ENCODE measurements around the gene MTUS2.

Gene MTUS2

GRCh38 chr13:29103065-29103800 is 283.1 kb downstream of the MTUS2 start:
- Histone ChIP-seq H3K4me3 (ENCODE audit: low read length) (no peak overlapping the region), H3K27me3 (ENCODE audit: control insufficient read depth, insufficient read depth, low read length) (no peaks in the 10 kb centered on the region), H3K4me1 (ENCODE audit: control insufficient read depth, insufficient read depth, low read length) (no peaks in the 10 kb centered on the region), H3K9me3 (ENCODE audit: control insufficient read depth, low read length) (no peaks in the 10 kb centered on the region), H3K36me3 (ENCODE audit: control insufficient read depth, insufficient read depth, low read length) (no peaks in the 10 kb centered on the region), H3K9ac (ENCODE audit: low read length) (no peak overlapping the region)

- Histone ChIP-seq H3K9me3 (ENCODE audit: control insufficient read depth, low read length) (no peaks in the 10 kb centered on the region), H3K9ac (ENCODE audit: low read length) (no peak overlapping the region), H3K4me1 (ENCODE audit: control insufficient read depth, insufficient read depth, low read length) (no peaks in the 10 kb centered on the region), H3K36me3 (ENCODE audit: control insufficient read depth, insufficient read depth, low read length) (no peaks in the 10 kb centered on the region), H3K27me3 (ENCODE audit: control insufficient read depth, insufficient read depth, low read length) (no peaks in the 10 kb centered on the region), H3K4me3 (ENCODE audit: low read length) (no peak overlapping the region)
These were observed 284.3 kb downstream of the MTUS2 start for GRCh38 chr13:29104461-29104860.

GRCh38 chr13:29105779-29106178 is 285.6 kb downstream of the MTUS2 start:
- Histone ChIP-seq H3K27me3 (ENCODE audit: control insufficient read depth, insufficient read depth, low read length) (no peaks in the 10 kb centered on the region), H3K4me1 (ENCODE audit: control insufficient read depth, insufficient read depth, low read length) (no peaks in the 10 kb centered on the region), H3K4me3 (ENCODE audit: low read length) (no peak overlapping the region), H3K9me3 (ENCODE audit: control insufficient read depth, low read length) (no peaks in the 10 kb centered on the region), H3K36me3 (ENCODE audit: control insufficient read depth, insufficient read depth, low read length) (no peaks in the 10 kb centered on the region), H3K9ac (ENCODE audit: low read length) (no peak overlapping the region)

GRCh38 chr13:29106651-29107050 is 286.5 kb downstream of the MTUS2 start:
- Histone ChIP-seq H3K9ac (ENCODE audit: low read length) (no peak overlapping the region), H3K27me3 (ENCODE audit: control insufficient read depth, insufficient read depth, low read length) (no peaks in the 10 kb centered on the region), H3K36me3 (ENCODE audit: control insufficient read depth, insufficient read depth, low read length) (no peaks in the 10 kb centered on the region), H3K4me3 (ENCODE audit: low read length) (no peak overlapping the region), H3K9me3 (ENCODE audit: control insufficient read depth, low read length) (no peaks in the 10 kb centered on the region), H3K4me1 (ENCODE audit: control insufficient read depth, insufficient read depth, low read length) (no peaks in the 10 kb centered on the region)

GRCh38 chr13:29108068-29108786 is 288.1 kb downstream of the MTUS2 start:
- Histone ChIP-seq H3K36me3 (ENCODE audit: control insufficient read depth, insufficient read depth, low read length) (no peaks in the 10 kb centered on the region), H3K4me3 (ENCODE audit: low read length) (no peak overlapping the region)

GRCh38 chr13:29109987-29110386 is 289.8 kb downstream of the MTUS2 start:
- Histone ChIP-seq H3K27me3 (ENCODE audit: control insufficient read depth, insufficient read depth, low read length) (no peaks in the 10 kb centered on the region), H3K9ac (ENCODE audit: low read length) (no peak overlapping the region), H3K4me1 (ENCODE audit: control insufficient read depth, insufficient read depth, low read length) (no peaks in the 10 kb centered on the region), H3K4me3 (ENCODE audit: low read length) (no peak overlapping the region), H3K36me3 (ENCODE audit: control insufficient read depth, insufficient read depth, low read length) (no peaks in the 10 kb centered on the region), H3K9me3 (ENCODE audit: control insufficient read depth, low read length) (no peaks in the 10 kb centered on the region)

More at GRCh38 chr13:29108068-29108786, 288.1 kb downstream of the MTUS2 start:
- Histone ChIP-seq H3K4me1 (ENCODE audit: control insufficient read depth, insufficient read depth, low read length) (no peaks in the 10 kb centered on the region), H3K27me3 (ENCODE audit: control insufficient read depth, insufficient read depth, low read length) (no peaks in the 10 kb centered on the region), H3K9me3 (ENCODE audit: control insufficient read depth, low read length) (no peaks in the 10 kb centered on the region), H3K9ac (ENCODE audit: low read length) (no peak overlapping the region)

- H3K4me1 ChIP-seq (ENCODE audit: control insufficient read depth, insufficient read depth, low read length): no peaks in the 10 kb centered on the region
- H3K36me3 ChIP-seq (ENCODE audit: control insufficient read depth, insufficient read depth, low read length): no peaks in the 10 kb centered on the region
- H3K27me3 ChIP-seq (ENCODE audit: control insufficient read depth, insufficient read depth, low read length): no peaks in the 10 kb centered on the region
- H3K9ac ChIP-seq (ENCODE audit: low read length): no peak overlapping the region
- no peak overlapping the region for H3K4me3 ChIP-seq (ENCODE audit: low read length)
- no peaks in the 10 kb centered on the region for H3K9me3 ChIP-seq (ENCODE audit: control insufficient read depth, low read length)
These were observed 291.3 kb downstream of the MTUS2 start for GRCh38 chr13:29111446-29111845.

- Histone ChIP-seq H3K4me3 (ENCODE audit: low read length) (no peak overlapping the region), H3K9ac (ENCODE audit: low read length) (no peak overlapping the region), H3K9me3 (ENCODE audit: control insufficient read depth, low read length) (no peaks in the 10 kb centered on the region)
These were observed 295.7 kb downstream of the MTUS2 start for GRCh38 chr13:29115842-29116241.

GRCh38 chr13:29117663-29118062 is 297.5 kb downstream of the MTUS2 start:
- no peaks in the 10 kb centered on the region for H3K9me3 ChIP-seq (ENCODE audit: control insufficient read depth, low read length)
- no peaks in the 10 kb centered on the region for H3K27me3 ChIP-seq (ENCODE audit: control insufficient read depth, insufficient read depth, low read length)
- H3K36me3 ChIP-seq (ENCODE audit: control insufficient read depth, insufficient read depth, low read length): no peaks in the 10 kb centered on the region
- H3K9ac ChIP-seq (ENCODE audit: low read length): no peak overlapping the region
- no peak overlapping the region for H3K4me3 ChIP-seq (ENCODE audit: low read length)
- no peaks in the 10 kb centered on the region for H3K4me1 ChIP-seq (ENCODE audit: control insufficient read depth, insufficient read depth, low read length)

More at GRCh38 chr13:29115842-29116241, 295.7 kb downstream of the MTUS2 start:
- Histone ChIP-seq H3K27me3 (ENCODE audit: control insufficient read depth, insufficient read depth, low read length) (no peaks in the 10 kb centered on the region), H3K4me1 (ENCODE audit: control insufficient read depth, insufficient read depth, low read length) (no peaks in the 10 kb centered on the region), H3K36me3 (ENCODE audit: control insufficient read depth, insufficient read depth, low read length) (no peaks in the 10 kb centered on the region)

GRCh38 chr13:29118471-29118870 is 298.3 kb downstream of the MTUS2 start:
- no peaks in the 10 kb centered on the region for H3K27me3 ChIP-seq (ENCODE audit: control insufficient read depth, insufficient read depth, low read length)
- H3K9me3 ChIP-seq (ENCODE audit: control insufficient read depth, low read length): no peaks in the 10 kb centered on the region
- H3K36me3 ChIP-seq (ENCODE audit: control insufficient read depth, insufficient read depth, low read length): no peaks in the 10 kb centered on the region
- H3K9ac ChIP-seq (ENCODE audit: low read length): no peak overlapping the region
- H3K4me1 ChIP-seq (ENCODE audit: control insufficient read depth, insufficient read depth, low read length): no peaks in the 10 kb centered on the region
- H3K4me3 ChIP-seq (ENCODE audit: low read length): no peak overlapping the region

- no peak overlapping the region for H3K9ac ChIP-seq (ENCODE audit: low read length)
- no peaks in the 10 kb centered on the region for H3K4me1 ChIP-seq (ENCODE audit: control insufficient read depth, insufficient read depth, low read length)
- no peaks in the 10 kb centered on the region for H3K27me3 ChIP-seq (ENCODE audit: control insufficient read depth, insufficient read depth, low read length)
- H3K36me3 ChIP-seq (ENCODE audit: control insufficient read depth, insufficient read depth, low read length): no peaks in the 10 kb centered on the region
- H3K4me3 ChIP-seq (ENCODE audit: low read length): no peak overlapping the region
- H3K9me3 ChIP-seq (ENCODE audit: control insufficient read depth, low read length): no peaks in the 10 kb centered on the region
These were observed 305.2 kb downstream of the MTUS2 start for GRCh38 chr13:29125191-29125933.

- no peaks in the 10 kb centered on the region for H3K9me3 ChIP-seq (ENCODE audit: control insufficient read depth, low read length)
- no peak overlapping the region for H3K4me3 ChIP-seq (ENCODE audit: low read length)
- no peaks in the 10 kb centered on the region for H3K27me3 ChIP-seq (ENCODE audit: control insufficient read depth, insufficient read depth, low read length)
- H3K36me3 ChIP-seq (ENCODE audit: control insufficient read depth, insufficient read depth, low read length): no peaks in the 10 kb centered on the region
- H3K4me1 ChIP-seq (ENCODE audit: control insufficient read depth, insufficient read depth, low read length): no peaks in the 10 kb centered on the region
- no peak overlapping the region for H3K9ac ChIP-seq (ENCODE audit: low read length)
These were observed 305.8 kb downstream of the MTUS2 start for GRCh38 chr13:29125934-29126424.

Measured in mucosa of stomach (tissue), 1 donor.